Subcutaneous abdominal adipose tissue (tissue), 5 donors: ENCODE data around the gene ITGA11.

Experiments used
- H3K27ac ChIP-seq: one replicate; pipeline ENCODE4 v1.7.0; 2013; ENCODE audit warnings: low read depth, mild to moderate bottlenecking, inconsistent platforms, low read length, moderate library complexity
- H3K27me3 ChIP-seq, 5 donors: one replicate each; pipeline ENCODE4 v1.7.0; 2013; ENCODE audit warnings: low read length in 5 of 5, inconsistent platforms in 1 of 5; ENCODE audit not compliant: control insufficient read depth in 5 of 5, insufficient read depth in 4 of 5
- H3K36me3 ChIP-seq, 5 donors: one replicate each; pipeline ENCODE4 v1.7.0; 2013; ENCODE audit warnings: low read length in 5 of 5; ENCODE audit not compliant: control insufficient read depth in 5 of 5, insufficient read depth in 5 of 5
- H3K4me1 ChIP-seq, 5 donors: one replicate each; pipeline ENCODE4 v1.7.0; 2013; ENCODE audit warnings: low read length in 5 of 5, mild to moderate bottlenecking in 3 of 5, moderate library complexity in 1 of 5; ENCODE audit not compliant: control insufficient read depth in 5 of 5, insufficient read depth in 5 of 5
- H3K4me3 ChIP-seq, 5 donors: one replicate each; pipeline ENCODE4 v1.7.0; 2013; ENCODE audit warnings: low read length in 5 of 5, low read depth in 1 of 5
- H3K9ac ChIP-seq, 5 donors: one replicate each; pipeline ENCODE4 v1.7.0; 2013; ENCODE audit warnings: low read length in 5 of 5, mild to moderate bottlenecking in 4 of 5, moderate library complexity in 3 of 5
- H3K9me3 ChIP-seq, 5 donors: one replicate each; pipeline ENCODE4 v1.7.0; 2013; ENCODE audit warnings: low read length in 5 of 5; ENCODE audit not compliant: control insufficient read depth in 5 of 5
- donor health status: healthy.
- donor health status: healthy.
- donor health status: healthy.
- donor health status: healthy.
- donor health status: healthy.

Gene ITGA11

DNA sequence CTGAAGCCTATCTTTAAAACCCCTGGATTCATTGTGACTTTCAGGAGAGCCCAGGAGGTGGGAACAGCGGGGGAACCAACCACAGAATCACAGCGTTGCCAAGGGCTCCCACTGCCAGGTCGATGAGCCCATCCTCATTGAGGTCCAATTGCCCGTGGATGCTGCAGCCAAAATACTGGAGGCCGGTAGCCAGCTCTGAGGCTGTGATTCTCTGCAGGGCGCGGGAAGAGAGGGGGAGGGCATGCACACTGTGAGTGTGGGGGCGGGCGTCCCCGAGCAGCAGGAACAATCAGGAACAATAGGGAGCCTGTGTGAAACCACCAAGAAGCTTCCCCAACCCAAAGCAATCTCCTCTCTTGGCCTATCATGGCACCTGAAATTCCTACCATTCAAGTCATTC, 101.1 kb downstream of the ITGA11 start:
- H3K9me3 ChIP-seq: no peaks in the 10 kb centered on the region
- H3K4me3 ChIP-seq: no peak overlapping the region
- H3K9ac ChIP-seq: no peak overlapping the region
- peaks cover 0 to 20% (median 2%) of the 10 kb centered on the region in 5 donors for H3K36me3 ChIP-seq
- peaks cover 9 to 40% (median 27%) of the 10 kb centered on the region in 5 donors for H3K4me1 ChIP-seq
- H3K27me3 ChIP-seq: peaks cover 0 to 3% (median 0%) of the 10 kb centered on the region in 5 donors
- no peak overlapping the region for H3K27ac ChIP-seq

DNA sequence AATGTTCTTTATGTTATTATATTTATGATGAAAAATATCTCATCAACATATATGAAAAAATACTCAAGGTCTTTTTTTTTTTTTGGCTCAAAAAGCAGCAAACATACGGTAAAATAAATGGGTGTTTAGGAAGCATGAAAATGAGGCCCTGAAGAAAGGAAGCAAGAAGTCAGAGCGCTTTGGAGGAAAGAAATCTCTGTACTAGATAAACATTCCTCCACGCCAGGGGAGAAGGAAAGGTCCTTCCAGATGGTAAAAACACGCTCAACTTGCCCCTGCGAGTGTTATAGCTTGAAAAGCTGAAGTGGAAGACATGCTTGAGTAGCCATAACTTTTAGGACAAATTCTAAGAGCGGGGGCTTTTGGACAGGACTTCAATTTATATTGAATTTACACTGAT, 101.5 kb downstream of the ITGA11 start:
- peaks cover 0 to 20% (median 2%) of the 10 kb centered on the region in 5 donors for H3K36me3 ChIP-seq
- peaks cover 9 to 36% (median 22%) of the 10 kb centered on the region in 5 donors for H3K4me1 ChIP-seq
- peaks cover 0 to 3% (median 0%) of the 10 kb centered on the region in 5 donors for H3K27me3 ChIP-seq
- H3K9ac ChIP-seq: no peak overlapping the region
- H3K27ac ChIP-seq: no peak overlapping the region
- no peak overlapping the region for H3K4me3 ChIP-seq
- no peaks in the 10 kb centered on the region for H3K9me3 ChIP-seq

DNA sequence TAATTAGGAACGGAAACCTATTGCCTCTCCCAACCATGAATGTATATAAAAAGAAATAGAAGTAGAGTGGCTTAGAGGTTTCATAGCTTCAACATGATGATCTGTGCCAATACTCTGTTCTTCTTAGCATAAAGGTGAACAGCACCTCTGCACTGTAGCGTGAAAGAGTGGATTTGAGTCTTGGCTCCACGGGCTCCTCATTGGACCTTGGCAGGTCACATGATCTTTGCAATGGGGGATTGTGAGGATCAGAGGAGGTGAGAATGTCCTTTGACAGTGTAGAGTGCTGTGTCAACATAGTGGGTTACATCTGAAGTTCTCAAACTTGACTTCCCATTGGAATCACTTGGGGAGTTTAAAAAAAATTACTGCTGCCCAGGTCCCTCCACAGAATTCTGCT, 103.0 kb downstream of the ITGA11 start:
- peaks cover 0 to 3% (median 0%) of the 10 kb centered on the region in 5 donors for H3K27me3 ChIP-seq
- H3K9ac ChIP-seq: no peak overlapping the region
- H3K9me3 ChIP-seq: no peaks in the 10 kb centered on the region
- H3K27ac ChIP-seq: no peak overlapping the region
- no peak overlapping the region for H3K4me3 ChIP-seq
- H3K4me1 ChIP-seq: peaks cover 0 to 21% (median 9%) of the 10 kb centered on the region in 5 donors
- H3K36me3 ChIP-seq: peaks cover 0 to 26% (median 3%) of the 10 kb centered on the region in 5 donors

- H3K9me3 ChIP-seq: no peaks in the 10 kb centered on the region
These were observed 103.5 kb downstream of the ITGA11 start for GRCh38 chr15:68328443-68328842.

GRCh38 chr15:68326711-68327354, 105.1 kb downstream of the ITGA11 start:
- H3K9me3 ChIP-seq: no peaks in the 10 kb centered on the region
- H3K9ac ChIP-seq: no peak overlapping the region
- no peak overlapping the region for H3K4me3 ChIP-seq
- H3K27me3 ChIP-seq: peaks cover 0 to 3% (median 0%) of the 10 kb centered on the region in 5 donors
- H3K27ac ChIP-seq: no peak overlapping the region
- H3K36me3 ChIP-seq: peaks cover 0 to 29% (median 3%) of the 10 kb centered on the region in 5 donors
- H3K4me1 ChIP-seq: peaks cover 0 to 12% (median 2%) of the 10 kb centered on the region in 5 donors

More at GRCh38 chr15:68328443-68328842, 103.5 kb downstream of the ITGA11 start:
- H3K4me1 ChIP-seq: peaks cover 0 to 16% (median 3%) of the 10 kb centered on the region in 5 donors
- H3K4me3 ChIP-seq: no peak overlapping the region
- peaks cover 0 to 3% (median 0%) of the 10 kb centered on the region in 5 donors for H3K27me3 ChIP-seq
- no peak overlapping the region for H3K27ac ChIP-seq
- H3K36me3 ChIP-seq: peaks cover 0 to 26% (median 3%) of the 10 kb centered on the region in 5 donors
- H3K9ac ChIP-seq: no peak overlapping the region

- Histone ChIP-seq H3K27me3 (peaks cover 0 to 3% (median 0%) of the 10 kb centered on the region in 5 donors), H3K27ac (no peak overlapping the region), H3K4me3 (no peak overlapping the region), H3K9me3 (no peaks in the 10 kb centered on the region), H3K36me3 (peaks cover 0 to 25% (median 3%) of the 10 kb centered on the region in 5 donors), H3K9ac (no peak overlapping the region), H3K4me1 (peaks cover 0 to 12% (median 2%) of the 10 kb centered on the region in 5 donors)
These were observed 106.2 kb downstream of the ITGA11 start for GRCh38 chr15:68325726-68326125.

GRCh38 chr15:68322796-68323195, 109.2 kb downstream of the ITGA11 start:
- no peak overlapping the region for H3K4me3 ChIP-seq
- peaks cover 0 to 12% (median 2%) of the 10 kb centered on the region in 5 donors for H3K4me1 ChIP-seq
- H3K9ac ChIP-seq: no peak overlapping the region
- peaks cover 0 to 37% (median 3%) of the 10 kb centered on the region in 5 donors for H3K36me3 ChIP-seq
- H3K9me3 ChIP-seq: no peaks in the 10 kb centered on the region
- H3K27me3 ChIP-seq: peaks cover 0 to 3% (median 0%) of the 10 kb centered on the region in 5 donors
- H3K27ac ChIP-seq: no peak overlapping the region

DNA sequence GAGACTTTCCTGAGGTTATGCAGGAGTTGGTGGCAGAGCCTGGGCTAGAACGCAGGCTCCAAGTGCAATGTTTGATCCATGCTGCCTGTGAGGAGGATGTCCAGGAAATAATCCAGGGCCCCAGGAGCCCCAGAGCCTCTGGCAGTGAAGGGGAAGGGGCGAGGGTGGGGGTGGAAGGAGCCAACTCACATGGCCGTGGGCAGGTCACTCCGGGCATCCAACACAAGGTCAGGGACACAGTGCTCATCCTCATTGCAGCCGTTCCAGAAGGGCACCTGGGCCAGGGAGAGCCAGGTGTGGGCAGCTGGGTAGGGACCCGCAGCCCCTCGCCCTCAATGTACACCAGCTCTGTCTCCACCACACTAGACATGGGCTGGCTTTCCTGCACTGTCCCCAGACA, 110.7 kb downstream of the ITGA11 start:
- Histone ChIP-seq H3K36me3 (peaks cover 0 to 39% (median 3%) of the 10 kb centered on the region in 5 donors), H3K4me3 (no peak overlapping the region), H3K27me3 (no peaks in the 10 kb centered on the region), H3K27ac (no peak overlapping the region), H3K9me3 (no peaks in the 10 kb centered on the region), H3K4me1 (peaks cover 0 to 4% (median 0%) of the 10 kb centered on the region in 5 donors), H3K9ac (no peak overlapping the region)

DNA sequence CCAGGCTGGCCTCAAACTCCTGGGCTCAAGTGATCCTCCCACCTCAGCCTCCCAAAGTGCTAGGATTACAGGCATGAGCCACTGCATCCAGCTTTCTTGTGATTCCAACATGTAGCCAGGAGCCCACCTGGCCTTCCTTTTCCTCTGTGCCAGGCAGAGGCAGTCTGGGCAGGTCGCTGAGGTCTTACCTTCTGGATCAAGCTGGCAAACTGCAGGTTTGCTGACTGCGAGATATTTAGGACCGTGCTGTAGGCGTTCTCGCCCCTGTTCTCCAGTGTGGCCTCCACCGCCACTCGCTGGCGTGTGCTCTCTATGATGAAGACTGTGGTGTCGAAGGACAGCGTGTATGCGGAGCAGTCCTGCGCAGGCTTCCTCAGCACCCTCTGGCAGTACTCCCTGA, 112.0 kb downstream of the ITGA11 start:
- Histone ChIP-seq H3K4me3 (no peak overlapping the region), H3K27me3 (no peaks in the 10 kb centered on the region), H3K27ac (no peak overlapping the region), H3K4me1 (peaks cover 0 to 16% (median 5%) of the 10 kb centered on the region in 5 donors), H3K36me3 (peaks cover 0 to 32% (median 3%) of the 10 kb centered on the region in 5 donors), H3K9ac (no peak overlapping the region), H3K9me3 (no peaks in the 10 kb centered on the region)
